Fibroblast of skin of back (primary cell): ENCODE data around the gene VAPA.

Experiments
- DNase-seq: peaks from one replicate; pipeline ENCODE4 v3.0.0-alpha.2; 2013

The VAPA gene

GRCh38 chr18:9975658-9976057 is 61.8 kb downstream of the VAPA start:
- DNase-seq, result no peak

DNA sequence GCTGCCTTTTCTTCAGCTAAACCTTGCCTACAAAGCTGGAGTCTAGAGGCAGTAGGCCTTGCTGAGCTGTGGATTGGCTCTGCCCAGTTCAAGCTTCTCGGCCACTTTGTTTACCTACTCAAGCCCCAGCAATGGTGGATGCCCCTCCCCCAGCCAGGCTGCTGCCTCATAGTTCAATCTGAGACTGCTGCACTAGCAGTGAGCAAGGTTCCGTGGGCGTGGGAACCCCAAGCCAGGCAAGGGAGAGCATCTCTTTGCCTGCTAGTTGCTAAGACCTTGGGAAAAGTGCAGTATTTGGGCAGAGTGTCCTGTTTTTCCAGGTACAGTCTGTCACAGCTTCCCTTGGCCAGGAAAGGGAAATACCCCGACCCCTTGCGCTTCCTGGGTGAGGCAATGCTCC is 68.9 kb downstream of the VAPA start:
- no peak for DNase-seq

DNA sequence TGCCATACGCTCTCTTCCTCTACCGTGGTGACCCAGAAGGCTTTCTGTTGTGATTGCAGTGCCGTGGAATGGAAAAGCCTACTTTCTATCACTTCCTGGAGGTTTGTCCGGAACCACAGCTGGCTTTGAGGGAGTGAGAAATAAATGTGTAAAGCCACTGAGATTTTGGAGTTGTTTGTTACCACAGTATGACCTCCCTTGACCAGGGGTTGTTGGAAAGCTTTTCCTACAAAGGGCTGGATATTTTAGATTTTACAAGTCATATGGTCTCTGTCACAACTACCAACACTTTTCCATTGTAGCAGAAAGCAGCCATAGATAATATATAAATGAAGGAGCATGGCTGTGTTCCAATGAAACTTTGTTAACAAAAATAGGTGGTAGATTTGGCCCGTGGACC is 70.3 kb downstream of the VAPA start:
- DNase-seq, result no peak

GRCh38 chr18:9985641-9986040 is 71.8 kb downstream of the VAPA start:
- no peak for DNase-seq

- DNase-seq, result no peak
These were observed 72.5 kb downstream of the VAPA start for GRCh38 chr18:9986156-9986930.

GRCh38 chr18:9987345-9987744 is 73.5 kb downstream of the VAPA start:
- no peak for DNase-seq

GRCh38 chr18:9987931-9988330 is 74.1 kb downstream of the VAPA start:
- no peak for DNase-seq

- no peak for DNase-seq
These were observed 74.8 kb downstream of the VAPA start for GRCh38 chr18:9988665-9989064.

DNA sequence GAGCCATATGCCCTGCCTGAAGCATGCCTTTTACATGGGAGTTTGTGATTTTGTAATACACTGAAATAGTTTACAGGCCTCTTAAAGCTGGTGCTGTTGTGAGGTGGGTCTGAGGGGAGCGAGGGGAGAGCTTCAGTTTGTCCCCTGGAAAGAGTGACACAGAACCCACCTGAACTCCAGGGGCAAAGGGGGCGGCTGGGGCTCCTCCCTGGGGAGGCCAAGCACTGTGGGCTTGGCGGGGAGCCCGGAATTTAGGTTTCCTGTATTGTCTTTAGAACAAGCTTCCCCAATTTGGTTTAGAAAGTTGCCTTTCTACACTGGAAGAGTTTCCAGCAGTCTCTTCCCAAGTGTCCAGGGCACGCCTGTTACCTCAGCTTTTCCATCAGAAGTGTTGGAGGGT is 75.7 kb downstream of the VAPA start:
- DNase-seq, result no peak

GRCh38 chr18:9991011-9992000 is 77.5 kb downstream of the VAPA start:
- DNase-seq, result no peak

GRCh38 chr18:9992300-9992972 is 78.6 kb downstream of the VAPA start:
- no peak for DNase-seq

GRCh38 chr18:9992973-9993520 is 79.2 kb downstream of the VAPA start:
- no peak for DNase-seq

DNA sequence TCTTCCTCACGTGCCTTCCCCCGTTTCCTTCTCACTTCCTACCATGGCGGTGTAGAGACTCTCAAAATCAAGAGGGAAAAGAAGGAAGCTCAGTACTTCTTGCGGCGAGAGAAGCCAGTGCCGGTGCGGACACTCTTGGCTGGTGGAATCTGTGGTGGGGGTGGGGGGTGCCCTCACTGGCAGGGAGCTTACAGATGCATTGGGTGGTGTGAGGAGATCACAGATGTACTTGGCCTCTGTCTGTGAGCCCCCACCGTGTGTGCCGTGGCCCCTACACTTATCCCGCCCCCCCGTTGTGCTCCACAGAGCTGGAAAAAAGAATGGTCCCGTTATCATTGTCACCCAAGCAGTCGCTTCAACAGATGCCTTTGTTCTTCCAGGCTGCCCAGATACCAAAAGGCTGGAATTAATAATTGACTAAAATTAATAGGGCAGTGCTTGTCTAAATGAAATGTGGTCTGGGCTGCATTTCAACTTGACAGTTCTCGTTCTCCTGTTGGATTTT is 79.8 kb downstream of the VAPA start:
- DNase-seq, result no peak

- no peak for DNase-seq
These were observed 80.3 kb downstream of the VAPA start for GRCh38 chr18:9994026-9994570.

- peak; percentile 47 for DNase-seq
These were observed 81.0 kb downstream of the VAPA start for GRCh38 chr18:9994701-9995235.

DNA sequence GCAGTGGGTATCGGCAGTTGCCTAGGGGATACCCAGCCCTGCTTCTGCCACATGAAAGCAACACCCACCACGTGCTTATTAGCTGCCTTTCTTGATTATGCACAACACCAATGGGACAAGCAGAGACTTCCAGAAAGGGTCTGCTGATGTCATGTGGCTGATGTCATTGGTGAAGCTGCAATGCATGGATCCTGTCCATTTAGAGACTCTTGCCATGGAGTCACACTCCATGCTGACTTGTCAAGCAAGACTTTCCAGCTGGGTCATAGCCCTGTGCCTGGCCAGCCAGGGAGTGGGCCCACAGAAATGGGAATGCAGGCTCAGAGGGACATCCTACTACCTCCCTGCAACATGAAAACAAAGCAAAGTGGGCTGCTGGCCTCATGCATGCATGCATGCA is 81.8 kb downstream of the VAPA start:
- DNase-seq, result no peak

DNA sequence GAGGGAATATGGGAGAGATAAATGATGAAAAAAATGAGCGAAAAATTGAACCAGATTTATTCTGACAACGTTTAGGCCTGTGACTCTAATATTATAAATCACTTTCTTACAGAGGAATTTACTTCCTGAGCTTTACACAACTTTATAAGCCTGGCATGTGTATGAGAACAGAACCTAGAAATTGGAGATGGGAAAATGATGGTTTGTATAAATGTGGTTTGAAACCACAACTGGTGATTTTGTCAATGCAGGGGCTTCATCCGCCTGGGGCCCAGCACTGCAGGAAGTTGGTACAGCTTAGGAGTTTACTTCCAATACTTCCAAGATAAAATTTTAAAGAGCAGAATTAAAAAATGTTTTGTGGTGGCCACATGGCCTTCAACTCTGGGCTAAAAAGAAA is 82.3 kb downstream of the VAPA start:
- DNase-seq, result no peak

- DNase-seq, result no peak
These were observed 83.9 kb downstream of the VAPA start for GRCh38 chr18:9997711-9998110.

DNA sequence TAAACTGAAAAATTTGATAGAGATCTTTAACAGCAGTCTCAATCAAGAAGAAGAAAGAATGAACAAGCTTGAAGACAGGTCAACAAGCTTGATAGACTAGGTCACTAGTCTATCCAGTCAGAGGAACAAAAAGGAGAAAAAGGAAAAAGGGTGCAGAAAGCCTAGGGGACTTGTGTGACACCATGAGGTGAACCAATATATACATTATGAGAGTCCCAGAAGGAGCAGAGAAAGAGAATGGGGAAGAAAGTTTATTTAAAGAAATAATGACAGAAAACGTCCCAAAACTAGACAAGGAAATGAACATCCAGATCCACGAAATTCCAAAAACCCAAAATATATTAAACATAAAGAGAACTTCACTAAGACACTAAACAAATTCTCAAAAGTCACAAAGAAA is 84.5 kb downstream of the VAPA start:
- no peak for DNase-seq

DNA sequence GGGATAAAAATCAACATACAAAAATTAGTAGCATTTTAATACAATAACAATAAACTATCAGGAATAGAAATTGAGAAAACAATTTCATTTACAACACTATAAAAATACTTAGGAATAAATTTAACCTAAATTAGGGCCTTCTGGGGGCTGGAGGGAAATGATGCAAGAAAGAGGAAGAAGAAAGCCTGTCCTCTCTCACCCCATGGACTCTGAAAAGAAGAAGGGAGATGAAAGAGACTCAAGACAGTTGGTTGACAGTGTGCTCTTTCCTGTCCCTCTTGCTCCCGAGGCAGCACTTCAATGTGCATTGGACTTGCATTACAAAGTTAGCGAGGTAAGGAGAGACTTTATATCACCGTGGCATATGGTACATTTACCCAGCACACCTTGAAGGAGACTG is 88.5 kb downstream of the VAPA start:
- DNase-seq, result no peak

DNA sequence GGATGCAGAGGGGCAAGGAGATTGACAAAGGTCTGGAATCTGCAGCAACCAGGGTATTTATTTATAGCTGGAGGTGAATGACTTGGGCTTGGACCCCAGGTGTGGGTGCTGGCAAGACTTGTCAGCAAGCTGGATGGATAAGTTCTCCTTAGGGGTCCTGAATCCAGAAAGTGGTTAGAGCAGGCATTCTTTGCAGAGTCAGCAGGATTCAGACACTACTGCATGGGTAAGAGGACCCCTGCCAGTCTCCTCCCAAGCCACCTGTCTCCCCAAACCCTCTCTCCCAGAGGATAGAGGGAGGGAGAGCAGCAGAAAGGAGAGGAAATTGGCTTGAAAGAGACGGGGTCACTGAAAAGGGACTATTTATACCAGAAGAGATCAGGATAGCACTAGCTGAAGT is 89.5 kb downstream of the VAPA start:
- DNase-seq, result no peak

DNA sequence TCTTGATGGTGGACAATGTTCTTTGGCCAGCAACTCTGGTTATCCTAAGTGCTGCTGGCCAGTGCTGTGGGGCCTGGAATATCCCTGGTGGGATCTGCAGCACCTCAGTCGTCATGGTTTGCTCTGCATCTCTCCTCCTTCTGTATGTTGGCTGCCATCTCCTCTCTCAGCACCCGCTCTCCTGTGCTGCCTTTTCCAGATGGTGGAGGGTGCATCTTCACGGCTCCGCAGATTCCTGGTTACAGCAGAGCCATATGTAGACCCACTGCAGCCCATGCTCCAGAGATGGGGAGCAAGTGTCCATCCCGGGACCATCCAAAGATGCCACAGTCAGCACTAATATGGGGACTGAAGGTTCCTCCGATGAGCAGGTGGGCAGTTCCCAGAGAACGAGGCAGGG is 90.0 kb downstream of the VAPA start:
- no peak for DNase-seq
